ENCODE data around the gene RASGEF1C. TPM values are rescaled to one million over a fixed set of nuclear protein-coding genes. Genes with fewer than 3 reads are reported as not detected.

Gene RASGEF1C
- polyA plus RNA-seq, 1 donor = 3.5 TPM

- DNase-seq (ENCODE audit: low read depth) = no peak
Observed at GRCh38 chr5:180120237-180121101, 88.5 kb downstream of the RASGEF1C start.

GRCh38 chr5:180119903-180120236 is 89.1 kb downstream of the RASGEF1C start:
- no peak for DNase-seq (ENCODE audit: low read depth)

GRCh38 chr5:180119031-180119902 is 89.7 kb downstream of the RASGEF1C start:
- DNase-seq (ENCODE audit: low read depth) = no peak

- DNase-seq (ENCODE audit: low read depth) = no peak
Observed at GRCh38 chr5:180118391-180118791, 90.6 kb downstream of the RASGEF1C start.

DNA sequence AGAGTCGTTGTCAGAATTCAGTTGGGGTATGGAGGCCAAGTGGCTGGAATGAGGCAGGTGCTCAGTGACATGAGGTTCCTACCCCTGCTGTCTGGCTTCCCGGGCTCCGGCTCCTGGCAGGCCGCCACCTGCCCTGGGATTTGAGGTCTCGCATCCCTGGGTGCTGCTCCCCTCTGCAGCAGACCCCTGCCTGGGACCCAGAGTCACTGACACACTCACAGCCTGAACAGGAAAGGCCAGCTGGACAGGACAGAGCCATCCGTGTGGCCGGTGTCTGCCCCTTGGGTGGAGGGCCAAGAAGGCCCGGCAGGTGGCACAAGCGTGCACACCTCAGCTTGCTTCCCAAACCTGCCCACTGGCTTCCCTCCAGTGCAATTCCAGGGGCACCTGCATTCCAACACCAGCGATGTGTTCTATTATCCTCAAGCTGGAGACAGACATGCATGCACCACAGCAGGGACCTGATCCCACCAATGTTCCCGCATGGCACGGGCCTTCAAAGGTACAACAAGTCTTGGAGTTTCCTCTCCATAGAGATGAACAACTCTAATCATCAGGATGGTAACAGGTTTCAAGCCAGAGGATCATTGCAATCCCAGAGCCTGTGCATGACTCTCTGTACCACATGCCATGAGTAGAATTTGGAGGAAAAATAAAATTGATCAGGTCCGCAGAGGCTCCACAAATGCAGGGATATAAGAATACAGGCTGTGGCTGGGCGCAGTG is 91.8 kb downstream of the RASGEF1C start:
- no peak for DNase-seq (ENCODE audit: low read depth)

DNA sequence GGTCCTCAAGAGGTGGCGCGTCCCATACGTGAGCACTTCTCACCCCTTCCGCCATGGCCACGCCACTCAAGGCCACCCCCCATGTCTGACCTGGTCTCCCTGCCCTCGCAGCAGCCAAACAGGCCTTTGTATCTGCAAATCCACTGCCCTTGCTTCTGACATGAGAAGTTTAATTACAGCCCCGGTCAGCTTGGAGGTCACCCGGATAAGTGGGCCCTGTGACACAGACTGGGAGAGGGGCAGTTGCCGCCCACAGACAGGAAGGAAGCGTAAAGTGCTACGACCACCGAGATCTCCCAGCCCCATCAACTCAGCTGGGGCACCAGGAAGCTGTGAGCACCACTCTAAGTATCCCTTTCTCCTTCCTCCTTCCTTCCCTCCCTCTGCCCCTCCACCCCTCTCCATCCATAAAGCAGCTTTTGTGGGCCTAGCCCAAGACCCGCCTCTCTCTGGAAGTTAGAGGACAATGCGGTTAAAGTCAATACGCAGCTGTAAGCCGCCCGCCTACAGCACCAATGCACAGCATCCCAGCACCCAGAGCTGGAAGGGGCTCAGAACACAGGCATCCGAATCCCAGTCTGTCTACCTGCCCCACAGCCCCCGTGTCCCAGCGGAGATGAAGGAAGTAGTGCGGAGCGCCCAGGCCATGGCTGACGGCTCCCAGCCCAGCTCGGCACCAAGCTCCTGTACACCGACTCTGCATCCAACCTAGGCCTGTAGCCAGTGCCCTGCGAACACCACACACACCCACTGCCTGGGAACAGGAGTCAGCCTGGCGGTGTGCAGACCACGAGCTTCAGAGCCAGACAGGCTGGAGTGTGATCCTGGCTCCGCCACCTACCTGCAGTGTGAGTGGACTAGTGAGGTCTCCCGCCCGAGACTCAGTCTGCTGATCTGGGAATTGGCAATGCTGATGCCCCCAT is 92.7 kb downstream of the RASGEF1C start:
- no peak for DNase-seq (ENCODE audit: low read depth)

GRCh38 chr5:180115326-180116076 is 93.5 kb downstream of the RASGEF1C start:
- no peak for DNase-seq (ENCODE audit: low read depth)

- DNase-seq (ENCODE audit: low read depth) = no peak
Observed at GRCh38 chr5:180114304-180115003, 94.6 kb downstream of the RASGEF1C start.

- no peak for DNase-seq (ENCODE audit: low read depth)
Observed at GRCh38 chr5:180113660-180114303, 95.2 kb downstream of the RASGEF1C start.

GRCh38 chr5:180112181-180112861 is 96.7 kb downstream of the RASGEF1C start:
- DNase-seq (ENCODE audit: low read depth) = no peak

DNA sequence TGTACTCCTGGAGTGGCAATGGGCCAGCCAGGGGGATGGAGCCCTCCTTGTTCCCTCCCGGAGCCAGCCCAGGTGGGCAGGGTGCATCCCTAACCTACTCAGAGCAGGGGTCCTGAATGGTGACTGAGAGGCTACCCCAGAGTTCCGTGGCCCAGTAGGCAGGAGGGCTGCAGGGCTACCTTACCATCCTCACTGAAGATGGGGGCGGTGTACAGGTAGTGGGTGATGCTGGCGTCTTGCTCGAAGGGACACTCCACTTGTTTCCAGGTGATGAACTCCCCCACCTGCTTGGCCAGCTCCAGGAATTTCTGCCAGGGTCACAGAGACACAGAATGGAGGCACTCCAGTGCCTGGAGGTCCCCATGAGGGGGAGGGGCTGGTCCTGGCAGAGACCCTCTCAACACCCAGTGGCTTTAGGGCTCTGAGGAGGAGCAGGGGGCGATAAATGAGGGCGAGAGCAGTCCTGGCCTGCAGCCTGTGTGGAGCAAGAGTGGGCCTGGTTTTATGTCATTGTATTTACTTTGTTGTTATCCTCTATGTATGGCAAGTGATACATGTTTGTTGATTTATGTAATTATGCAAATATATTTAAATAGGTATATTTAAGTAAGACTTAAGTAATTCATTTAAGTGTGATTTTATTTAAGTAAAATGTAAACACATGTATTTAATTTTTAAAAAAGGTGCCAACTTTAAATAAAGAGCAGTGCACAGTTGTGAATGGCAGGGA is 97.6 kb downstream of the RASGEF1C start:
- no peak for DNase-seq (ENCODE audit: low read depth)

GRCh38 chr5:180109920-180110319 is 99.1 kb downstream of the RASGEF1C start:
- no peak for DNase-seq (ENCODE audit: low read depth)

GRCh38 chr5:180107005-180107404 is 102.0 kb downstream of the RASGEF1C start:
- DNase-seq (ENCODE audit: low read depth) = no peak

DNA sequence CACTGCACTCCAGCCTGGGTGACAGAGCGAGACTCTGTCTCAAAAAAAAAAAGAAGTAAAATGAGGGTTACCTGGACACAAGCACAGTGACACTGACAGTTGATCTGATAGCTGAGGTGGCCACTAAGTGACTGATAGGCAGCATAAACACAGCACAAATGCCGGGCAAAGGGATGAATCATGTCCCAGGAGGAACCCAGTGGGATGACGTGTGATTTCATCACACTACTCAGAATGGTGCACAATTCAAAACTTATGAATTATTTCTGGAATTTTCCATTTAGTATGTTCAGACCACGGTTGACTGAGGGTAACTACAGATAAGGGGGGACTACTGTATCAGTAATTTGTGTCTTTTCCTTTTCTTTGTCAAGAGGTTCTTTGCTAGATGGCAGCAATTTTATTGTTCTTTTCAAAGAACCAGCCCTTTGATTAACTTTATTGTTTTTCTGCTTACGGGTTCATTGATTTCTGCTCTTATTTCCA is 103.1 kb downstream of the RASGEF1C start:
- no peak for DNase-seq (ENCODE audit: low read depth)

GRCh38 chr5:180104168-180104530 is 104.9 kb downstream of the RASGEF1C start:
- DNase-seq (ENCODE audit: low read depth) = no peak

DNA sequence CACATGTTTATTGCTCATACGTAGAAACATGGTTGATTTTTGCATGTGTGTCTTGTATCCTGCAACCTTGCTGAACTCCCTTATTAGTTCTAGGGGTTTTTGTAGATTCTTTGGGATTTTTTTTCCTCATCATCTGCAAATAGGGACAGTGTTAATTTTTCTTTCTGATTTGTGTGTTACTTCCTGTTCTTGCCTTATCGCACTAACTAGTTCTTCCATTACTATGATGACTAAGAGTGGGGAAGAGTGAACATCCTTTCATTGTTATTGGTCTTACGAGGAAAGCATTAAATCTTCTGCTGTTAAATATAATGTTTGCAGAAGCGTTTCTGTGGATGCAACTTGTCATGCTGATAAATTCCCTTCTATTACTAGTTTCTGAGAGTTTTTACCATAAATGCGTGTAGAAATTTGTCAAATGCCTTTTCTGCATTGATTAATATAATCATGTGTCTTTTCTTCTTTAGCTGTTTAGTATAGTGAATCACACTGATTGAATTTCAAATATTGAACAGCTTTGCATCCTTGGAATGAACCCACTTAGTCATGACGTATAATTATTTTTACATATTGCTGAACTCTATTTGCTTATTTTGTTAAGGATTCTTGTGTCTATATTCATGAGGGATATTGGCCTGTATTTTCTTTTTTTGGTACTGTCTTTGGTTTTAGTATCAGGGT is 105.4 kb downstream of the RASGEF1C start:
- DNase-seq (ENCODE audit: low read depth) = no peak

DNA sequence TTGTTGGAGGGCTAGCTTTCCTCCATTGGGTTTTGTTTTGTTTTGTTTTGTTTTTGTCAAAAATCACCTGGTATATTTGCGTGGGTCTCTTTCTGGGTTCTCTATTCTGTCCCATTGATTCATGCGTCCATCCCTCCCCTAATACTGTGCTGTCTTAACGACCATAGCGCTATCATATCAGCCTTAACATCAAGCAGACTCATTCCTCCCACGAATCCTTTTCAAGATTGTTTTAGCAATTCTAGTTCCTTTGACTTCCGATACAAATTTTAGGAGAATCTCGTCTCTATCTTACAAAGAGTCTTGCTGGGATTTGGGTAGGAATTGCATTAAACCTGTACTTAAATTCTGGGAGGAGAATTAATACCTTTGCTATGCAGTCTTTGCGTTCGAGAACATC is 106.4 kb downstream of the RASGEF1C start:
- no peak for DNase-seq (ENCODE audit: low read depth)
